Brain microvascular endothelial cell (primary cell): ENCODE measurements around the gene C16orf90.
"Not testable (repeated sequence)": the region's sequence is repeated elsewhere in the genome, so short reads cannot be mapped to it uniquely, and the experiment has no call there.

Source experiments
- DNase-seq: peaks from one replicate; pipeline ENCODE4 v3.0.0-alpha.2; 2020
- H3K27ac ChIP-seq: fragments of 250-450 bp; sonication (Bioruptor Pico); 2 replicates; pipeline ENCODE4 v1.5.1; 2020; ENCODE audit warnings: mild to moderate bottlenecking, moderate library complexity
- H3K27me3 ChIP-seq: fragments of 250-450 bp; sonication (Bioruptor Pico); replicated peaks from 2 replicates; pipeline ENCODE4 v1.5.1; 2020; ENCODE audit warnings: mild to moderate bottlenecking
- H3K36me3 ChIP-seq: fragments of 250-450 bp; sonication (Bioruptor Pico); replicated peaks from 2 replicates; pipeline ENCODE4 v1.5.1; 2020; ENCODE audit warnings: mild to moderate bottlenecking
- H3K4me3 ChIP-seq: 2 replicates; pipeline ENCODE4 v1.5.1; 2011; ENCODE audit warnings: low read depth, mild to moderate bottlenecking, control low read depth, low read length, moderate library complexity
- CTCF ChIP-seq: IDR thresholded peaks from 2 replicates; pipeline ENCODE4 v1.5.1; 2011; ENCODE audit warnings: low read depth, mild to moderate bottlenecking, moderate library complexity, low read length, control low read depth, inconsistent platforms; ENCODE audit errors: missing control alignments
- in situ Hi-C: cut with HindIII; loops from 2 replicates; pipeline ENCODE4 v1.10.0; 2017; ENCODE audit warnings: low sequenced_read_pairs, low pct_ligation_motif_present

The C16orf90 gene

GRCh38 chr16:3480901-3481695 is 14.2 kb downstream of the C16orf90 start:
- Histone ChIP-seq H3K27ac (no peak overlapping the region), H3K36me3 (peaks cover 50% of the 10 kb centered on the region), H3K4me3 (no peak overlapping the region), H3K27me3 (no peaks in the 10 kb centered on the region)
- in situ Hi-C loops = no loop called here
- DNase-seq = no peak
- no peak for TF ChIP-seq CTCF

- H3K4me3 ChIP-seq = no peak overlapping the region
- H3K36me3 ChIP-seq = peaks cover 38% of the 10 kb centered on the region
- no peak for TF ChIP-seq CTCF
- no peaks in the 10 kb centered on the region for H3K27me3 ChIP-seq
- no peak for DNase-seq
- in situ Hi-C loops = no loop called here
- no peak overlapping the region for H3K27ac ChIP-seq
These were observed 15.6 kb downstream of the C16orf90 start for GRCh38 chr16:3479654-3480216.

- no peak overlapping the region for H3K4me3 ChIP-seq
- no peaks in the 10 kb centered on the region for H3K27me3 ChIP-seq
- in situ Hi-C loops = no loop called here
- no peak for DNase-seq
- peaks cover 24% of the 10 kb centered on the region for H3K36me3 ChIP-seq
- TF ChIP-seq CTCF = no peak
- no peak overlapping the region for H3K27ac ChIP-seq
These were observed 16.9 kb downstream of the C16orf90 start for GRCh38 chr16:3478242-3478925.

- Histone ChIP-seq H3K4me3 (no peak overlapping the region), H3K36me3 (peaks cover 12% of the 10 kb centered on the region), H3K27ac (no peak overlapping the region), H3K27me3 (no peaks in the 10 kb centered on the region)
- TF ChIP-seq CTCF = no peak
- no peak for DNase-seq
- in situ Hi-C loops = no loop called here
These were observed 18.9 kb downstream of the C16orf90 start for GRCh38 chr16:3476409-3476808.

GRCh38 chr16:3475604-3476375 is 19.5 kb downstream of the C16orf90 start:
- H3K4me3 ChIP-seq = no peak overlapping the region
- TF ChIP-seq CTCF = no peak
- H3K27me3 ChIP-seq = no peaks in the 10 kb centered on the region
- no peak for DNase-seq
- in situ Hi-C loops = no loop called here
- H3K27ac ChIP-seq = no peak overlapping the region
- peaks cover 12% of the 10 kb centered on the region for H3K36me3 ChIP-seq

GRCh38 chr16:3474870-3475269 is 20.4 kb downstream of the C16orf90 start:
- H3K4me3 ChIP-seq, H3K27me3 ChIP-seq, in situ Hi-C loops, H3K27ac ChIP-seq, DNase-seq: not testable (repeated sequence)
- H3K36me3 ChIP-seq = peaks cover 12% of the 10 kb centered on the region
